Measurements from ENCODE around the gene COL16A1.

DNA sequence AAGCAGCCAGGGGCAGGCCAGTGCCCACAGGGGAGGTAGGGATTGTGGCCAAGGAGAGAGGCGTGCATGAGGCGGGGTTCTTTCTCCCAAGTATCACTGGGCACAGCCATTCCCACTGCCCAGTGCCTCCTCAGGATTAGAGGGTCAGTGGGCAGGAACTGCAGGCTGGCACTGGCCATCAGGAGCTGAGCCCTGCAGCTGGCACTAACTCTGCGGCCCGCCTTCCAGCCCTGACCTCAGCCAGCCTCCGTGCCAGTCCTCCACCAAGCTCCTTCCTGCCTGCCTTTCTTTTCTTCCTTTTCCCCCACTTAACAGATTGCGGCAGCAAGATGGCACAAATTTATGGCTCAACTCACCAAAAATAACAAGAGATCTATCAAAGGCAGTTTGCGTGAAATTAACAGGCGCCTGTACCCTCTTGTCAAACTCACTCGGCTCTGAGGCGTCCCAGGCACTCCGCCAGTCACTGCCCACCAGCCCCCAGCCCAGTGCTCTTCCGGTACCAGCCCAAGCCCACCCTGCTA lies 49.2 kb upstream of the COL16A1 start:
- TF ChIP-seq, protein P1, sequence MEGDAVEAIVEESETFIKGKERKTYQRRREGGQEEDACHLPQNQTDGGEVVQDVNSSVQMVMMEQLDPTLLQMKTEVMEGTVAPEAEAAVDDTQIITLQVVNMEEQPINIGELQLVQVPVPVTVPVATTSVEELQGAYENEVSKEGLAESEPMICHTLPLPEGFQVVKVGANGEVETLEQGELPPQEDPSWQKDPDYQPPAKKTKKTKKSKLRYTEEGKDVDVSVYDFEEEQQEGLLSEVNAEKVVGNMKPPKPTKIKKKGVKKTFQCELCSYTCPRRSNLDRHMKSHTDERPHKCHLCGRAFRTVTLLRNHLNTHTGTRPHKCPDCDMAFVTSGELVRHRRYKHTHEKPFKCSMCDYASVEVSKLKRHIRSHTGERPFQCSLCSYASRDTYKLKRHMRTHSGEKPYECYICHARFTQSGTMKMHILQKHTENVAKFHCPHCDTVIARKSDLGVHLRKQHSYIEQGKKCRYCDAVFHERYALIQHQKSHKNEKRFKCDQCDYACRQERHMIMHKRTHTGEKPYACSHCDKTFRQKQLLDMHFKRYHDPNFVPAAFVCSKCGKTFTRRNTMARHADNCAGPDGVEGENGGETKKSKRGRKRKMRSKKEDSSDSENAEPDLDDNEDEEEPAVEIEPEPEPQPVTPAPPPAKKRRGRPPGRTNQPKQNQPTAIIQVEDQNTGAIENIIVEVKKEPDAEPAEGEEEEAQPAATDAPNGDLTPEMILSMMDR (IDR thresholded peaks at IDR 0.05): no peak
- no peak for TF ChIP-seq POLR2A (IDR thresholded peaks at IDR 0.05)
